Measurements from ENCODE around the gene NCK2. TPM values are rescaled to one million over a fixed set of nuclear protein-coding genes. Genes with fewer than 3 reads are reported as not detected.

NCK2 gene
- total and polyA plus RNA-seq, 9 of the 15 experiments (the other 6 are each of a cell fraction or from before 2014, with no cell fraction given): 0.90 to 27.9 (median 15.9) TPM

DNA sequence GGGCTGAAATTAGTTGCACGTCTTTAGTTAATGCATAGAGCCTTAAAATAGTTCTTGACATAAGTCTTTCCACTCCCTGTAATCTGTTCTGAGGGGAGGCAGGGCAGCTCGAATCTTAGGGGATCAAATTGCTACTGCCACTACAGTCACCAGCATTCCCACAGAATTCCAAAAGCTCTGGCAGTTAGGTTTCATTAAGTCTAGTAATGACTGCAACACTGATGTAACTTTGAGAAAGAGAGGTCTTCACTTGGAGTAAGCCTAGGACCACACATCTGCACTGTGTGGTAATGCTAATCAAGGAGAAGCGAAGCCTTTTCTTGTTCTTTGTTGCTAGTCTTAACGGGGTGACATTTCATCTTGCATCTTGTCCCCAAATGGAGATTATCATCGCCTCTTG lies 19.3 kb upstream of the NCK2 start:
- DNase-seq (ENCODE audit: extremely low read depth in 1 of 4, low spot score in 3 of 4): no peak
- Histone ChIP-seq H3K4me2 (ENCODE audit: insufficient read depth, low read length) (no peak overlapping the region), H4K20me1 (replicated peaks; ENCODE audit: control insufficient read depth, insufficient read depth, low read length) (no peaks in the 10 kb centered on the region), H3K9me1 (ENCODE audit: control insufficient read depth, insufficient read depth, low read length) (no peaks in the 10 kb centered on the region), H3K4me1 (replicated peaks in 1 of 2; ENCODE audit: control insufficient read depth in 2 of 2, insufficient read depth in 2 of 2, low read length in 2 of 2) (peaks cover 5 to 7% of the 10 kb centered on the region in 2 experiments; a peak in 4 of 5 replicates), H3K9me3 (replicated peaks; ENCODE audit: control insufficient read depth, insufficient read depth, low read depth, low read length) (no peaks in the 10 kb centered on the region; the same call in 1 of the 2 replicates), H3K27ac (ENCODE audit: extremely low read depth, low read depth, low read length) (no peak overlapping the region), H3K4me3 (no peak overlapping the region), H3K27me3 (ENCODE audit: control insufficient read depth in 2 of 2, insufficient read depth in 2 of 2, low read length in 2 of 2) (no peaks in the 10 kb centered on the region), H3K9ac (ENCODE audit: insufficient read depth in 1 of 2, low read depth in 2 of 2, low read length in 2 of 2) (no peak overlapping the region), H3K36me3 (ENCODE audit: control insufficient read depth, insufficient read depth, low read length) (no peaks in the 10 kb centered on the region), H2AFZ (ENCODE audit: low read depth, low read length) (no peak overlapping the region), H3K79me2 (ENCODE audit: control insufficient read depth, insufficient read depth, low read length) (no peaks in the 10 kb centered on the region)
- ChIA-PET CTCF (ENCODE audit: low intra/inter-chr PET ratio) (no interaction called here), POLR2A (interaction anchor here (0.7 to 0.9 kb wide), 2 partner anchors 38 to 87 kb away, joined by 3 to 4 read pairs; no protein-coding TSS in a partner anchor)
- intact Hi-C loops (cut with micrococcal nuclease): no loop called here
- in situ Hi-C loops (cut with MboI): no loop called here
- FAIRE-seq: no peak
- no TSS peak for BruUV-seq (replicated peaks)
- 24% methylated on average over 5 of the region's 5 CpGs for WGBS (ENCODE audit: insufficient coverage, low coverage, missing lambda C conversion rate)
- ATAC-seq: no peak
- TF ChIP-seq, protein P1, sequence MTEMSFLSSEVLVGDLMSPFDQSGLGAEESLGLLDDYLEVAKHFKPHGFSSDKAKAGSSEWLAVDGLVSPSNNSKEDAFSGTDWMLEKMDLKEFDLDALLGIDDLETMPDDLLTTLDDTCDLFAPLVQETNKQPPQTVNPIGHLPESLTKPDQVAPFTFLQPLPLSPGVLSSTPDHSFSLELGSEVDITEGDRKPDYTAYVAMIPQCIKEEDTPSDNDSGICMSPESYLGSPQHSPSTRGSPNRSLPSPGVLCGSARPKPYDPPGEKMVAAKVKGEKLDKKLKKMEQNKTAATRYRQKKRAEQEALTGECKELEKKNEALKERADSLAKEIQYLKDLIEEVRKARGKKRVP (CRISPR knock-in tag; IDR thresholded peaks at IDR 0.05): peak; percentile 44; the same call in 1 of the 2 replicates
- no peak for TF ChIP-seq BRCA1 (IDR thresholded peaks at IDR 0.05)
- no peak for TF ChIP-seq BRCA1 (CRISPR knock-in tag; IDR thresholded peaks at IDR 0.05)
- TF ChIP-seq NCOA6 (IDR thresholded peaks at IDR 0.05): no peak
- TF ChIP-seq TCFL5 (CRISPR knock-in tag; conservative IDR thresholded peaks at IDR 0.05): no peak
- no peak for TF ChIP-seq ZNF717 (CRISPR knock-in tag; IDR thresholded peaks at IDR 0.05)
- TF ChIP-seq CBFB (CRISPR knock-in tag; IDR thresholded peaks at IDR 0.05): no peak
- no peak for TF ChIP-seq OTX1 (CRISPR knock-in tag; IDR thresholded peaks at IDR 0.05)
- TF ChIP-seq, protein P2, sequence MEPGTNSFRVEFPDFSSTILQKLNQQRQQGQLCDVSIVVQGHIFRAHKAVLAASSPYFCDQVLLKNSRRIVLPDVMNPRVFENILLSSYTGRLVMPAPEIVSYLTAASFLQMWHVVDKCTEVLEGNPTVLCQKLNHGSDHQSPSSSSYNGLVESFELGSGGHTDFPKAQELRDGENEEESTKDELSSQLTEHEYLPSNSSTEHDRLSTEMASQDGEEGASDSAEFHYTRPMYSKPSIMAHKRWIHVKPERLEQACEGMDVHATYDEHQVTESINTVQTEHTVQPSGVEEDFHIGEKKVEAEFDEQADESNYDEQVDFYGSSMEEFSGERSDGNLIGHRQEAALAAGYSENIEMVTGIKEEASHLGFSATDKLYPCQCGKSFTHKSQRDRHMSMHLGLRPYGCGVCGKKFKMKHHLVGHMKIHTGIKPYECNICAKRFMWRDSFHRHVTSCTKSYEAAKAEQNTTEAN (CRISPR knock-in tag; IDR thresholded peaks at IDR 0.05): no peak
- no peak for TF ChIP-seq RFX1 (IDR thresholded peaks at IDR 0.05)
- no peak for TF ChIP-seq SMARCE1 (IDR thresholded peaks at IDR 0.05)
- TF ChIP-seq ZNF778 (CRISPR knock-in tag; IDR thresholded peaks at IDR 0.05): no peak
- TF ChIP-seq EHMT2 (IDR thresholded peaks at IDR 0.05): no peak
- TF ChIP-seq XRCC3 (IDR thresholded peaks at IDR 0.05): no peak
- TF ChIP-seq CEBPG (CRISPR knock-in tag; IDR thresholded peaks at IDR 0.05): peak; percentile 31; the same call in 1 of the 2 replicates
- peak; percentile 14 to 74; a peak in 3 of 4 replicates for TF ChIP-seq CEBPG (tag; conservative IDR thresholded peaks at IDR 0.05 in 1 of 2, IDR thresholded peaks at IDR 0.05 in 1 of 2)
- TF ChIP-seq PTRF (tag; IDR thresholded peaks at IDR 0.05): no peak
- TF ChIP-seq ZBTB1 (CRISPR knock-in tag; IDR thresholded peaks at IDR 0.05; ENCODE audit: borderline replicate concordance, low read depth): no peak
- no peak for TF ChIP-seq ZNF232 (CRISPR knock-in tag; IDR thresholded peaks at IDR 0.05)
- no peak for TF ChIP-seq JUNB (CRISPR knock-in tag; conservative IDR thresholded peaks at IDR 0.05)
- no peak for TF ChIP-seq SMARCA5 (IDR thresholded peaks at IDR 0.05)
- peak; percentile 32; the same call in 1 of the 2 replicates for TF ChIP-seq ZNF589 (CRISPR knock-in tag; IDR thresholded peaks at IDR 0.05; ENCODE audit: low read depth)
- no peak for TF ChIP-seq ZNF384 (IDR thresholded peaks at IDR 0.05; ENCODE audit: low read depth, low read length)
- TF ChIP-seq, protein P3, sequence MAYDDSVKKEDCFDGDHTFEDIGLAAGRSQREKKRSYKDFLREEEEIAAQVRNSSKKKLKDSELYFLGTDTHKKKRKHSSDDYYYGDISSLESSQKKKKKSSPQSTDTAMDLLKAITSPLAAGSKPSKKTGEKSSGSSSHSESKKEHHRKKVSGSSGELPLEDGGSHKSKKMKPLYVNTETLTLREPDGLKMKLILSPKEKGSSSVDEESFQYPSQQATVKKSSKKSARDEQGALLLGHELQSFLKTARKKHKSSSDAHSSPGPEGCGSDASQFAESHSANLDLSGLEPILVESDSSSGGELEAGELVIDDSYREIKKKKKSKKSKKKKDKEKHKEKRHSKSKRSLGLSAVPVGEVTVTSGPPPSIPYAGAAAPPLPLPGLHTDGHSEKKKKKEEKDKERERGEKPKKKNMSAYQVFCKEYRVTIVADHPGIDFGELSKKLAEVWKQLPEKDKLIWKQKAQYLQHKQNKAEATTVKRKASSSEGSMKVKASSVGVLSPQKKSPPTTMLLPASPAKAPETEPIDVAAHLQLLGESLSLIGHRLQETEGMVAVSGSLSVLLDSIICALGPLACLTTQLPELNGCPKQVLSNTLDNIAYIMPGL (CRISPR knock-in tag; IDR thresholded peaks at IDR 0.05): no peak

All from K562 (cell line).